Psoas muscle (tissue), 8 donors: Measurements from ENCODE around the gene VAV2. TPM values are rescaled to one million over a fixed set of nuclear protein-coding genes. Genes with fewer than 3 reads are reported as not detected.

Source experiments
- ATAC-seq, 4 donors: fragments of 200-7000 bp; cut with Tn5 transposase; one replicate each; pipeline ENCODE4 v1.9.1; 2020; ENCODE audit warnings: moderate library complexity in 3 of 4, mild to moderate bottlenecking in 2 of 4
- DNase-seq, 2 donors: peaks; one replicate each; pipeline ENCODE4 v3.0.0-alpha.2; 2020
- H3K27ac ChIP-seq: fragments of 200-600 bp; one replicate; pipeline ENCODE4 v1.8.0; 2022
- H3K27me3 ChIP-seq, 3 donors: fragments of 200-600 bp in 1 of 3; one replicate each; pipeline versions ENCODE4 v1.6.1 to v1.8.0; 2013 to 2022; ENCODE audit warnings: low read length in 2 of 3, mild to moderate bottlenecking in 2 of 3, moderate library complexity in 1 of 3; ENCODE audit not compliant: insufficient read depth in 3 of 3
- H3K36me3 ChIP-seq, 2 donors: fragments of 200-600 bp in 1 of 2; one replicate each; pipeline versions ENCODE4 v1.6.1 to v1.8.0; 2013 to 2022; ENCODE audit warnings: low read depth in 1 of 2, mild to moderate bottlenecking in 1 of 2, moderate library complexity in 1 of 2; ENCODE audit not compliant: insufficient read depth in 1 of 2
- H3K4me1 ChIP-seq: fragments of 200-600 bp; one replicate; pipeline ENCODE4 v1.8.0; 2022
- H3K4me3 ChIP-seq: fragments of 200-600 bp; one replicate; pipeline ENCODE4 v1.8.0; 2022; ENCODE audit warnings: mild to moderate bottlenecking
- H3K9me3 ChIP-seq: fragments of 200-600 bp; one replicate; pipeline ENCODE4 v1.8.0; 2022
- CTCF ChIP-seq: fragments of 200-600 bp; IDR thresholded peaks from one replicate; pipeline ENCODE4 v1.8.0; 2022; ENCODE audit warnings: antibody characterized with exemption
- WGBS, 3 donors: extraction: QIAGEN DNeasy Blood & Tissue Kit; methylation state at CpG; one replicate each; pipeline versions ENCODE4 v1.1.6 to v1.1.7; 2013; 5-methylcytosine and 5-hydroxymethylcytosine counted together
- intact Hi-C, 2 donors: fragments of 100-400 bp; cut with DNase I; formaldehyde crosslinking; loops; one replicate each; pipeline versions ENCODE4 v1.11.0 to v1.14.2; 2022
- polyA plus RNA-seq, 3 donors: library from polyadenylated mRNA; stranded (reverse); fragments of 200-250 nt; gene quantifications; one replicate each; pipeline ENCODE4 v1.2.3, GENCODE V29; 2013
- total RNA-seq, 4 donors: library from RNA; stranded (reverse); fragmentation: NEBNext Ultra II Directional in 2 of 4; extraction: Animal tissue kit (Norgen Biotek cat#: 25700) in 2 of 4; gene quantifications; one replicate each; pipeline versions ENCODE4 v1.2.1 to v1.2.4, GENCODE V29; 2021 to 2023
- donor health status: healthy with polysubstance abuse.
- donor health status: DM: no; HTN: no; CAD: no; lungs with moderate emphysema.
- donor health status: Bipolar disorder and iron deficiency.
- donor health status: healthy.
- donor health status: DM: yes; HTN: yes; CAD: no.
- donor health status: DM: no; HTN: no; CAD: no.
- donor health status: DM: no; HTN: no; CAD: no.
- donor health status: DM: yes; HTN: yes; CAD: no.

Gene VAV2
- total and polyA plus RNA-seq, 7 donors, result 0.70 to 2.9 (median 1.4) TPM

GRCh38 chr9:134010310-134011173, 18.4 kb upstream of the VAV2 start:
- Histone ChIP-seq H3K4me3 (no peak overlapping the region), H3K27me3 (peaks cover 0 to 18% (median 0%) of the 10 kb centered on the region in 3 donors), H3K9me3 (no peaks in the 10 kb centered on the region), H3K27ac (no peak overlapping the region), H3K4me1 (no peaks in the 10 kb centered on the region), H3K36me3 (no peaks in the 10 kb centered on the region)
- WGBS, 3 donors, result 24 to 25% (median 25%) methylated on average over 19 to 20 of the region's 20 CpGs
- DNase-seq, result no peak
- ATAC-seq, result peak in 1 of 4 donors; percentile 23
- intact Hi-C loops, result no loop called here
- TF ChIP-seq CTCF, result no peak

- intact Hi-C loops, result no loop called here
- Histone ChIP-seq H3K9me3 (no peaks in the 10 kb centered on the region), H3K4me3 (no peak overlapping the region), H3K27ac (no peak overlapping the region), H3K4me1 (no peaks in the 10 kb centered on the region), H3K36me3 (no peaks in the 10 kb centered on the region), H3K27me3 (peaks cover 0 to 31% (median 0%) of the 10 kb centered on the region in 3 donors)
- TF ChIP-seq CTCF, result no peak
- DNase-seq, result no peak
- no peak for ATAC-seq
- 70 to 76% (median 74%) methylated on average over 9 of the region's 9 CpGs for WGBS, 3 donors
These were observed 15.4 kb upstream of the VAV2 start for GRCh38 chr9:134007571-134007970.

GRCh38 chr9:134007150-134007549, 15.0 kb upstream of the VAV2 start:
- no peaks in the 10 kb centered on the region for H3K36me3 ChIP-seq
- no peaks in the 10 kb centered on the region for H3K9me3 ChIP-seq
- H3K27ac ChIP-seq, result no peak overlapping the region
- intact Hi-C loops, result no loop called here
- no peak for TF ChIP-seq CTCF
- H3K27me3 ChIP-seq, result peaks cover 0 to 31% (median 0%) of the 10 kb centered on the region in 3 donors
- DNase-seq, result no peak
- no peak overlapping the region for H3K4me3 ChIP-seq
- no peak for ATAC-seq
- WGBS, 3 donors, result 42 to 55% (median 48%) methylated on average over 6 of the region's 6 CpGs
- H3K4me1 ChIP-seq, result no peaks in the 10 kb centered on the region

- Histone ChIP-seq H3K27ac (no peak overlapping the region), H3K4me1 (no peaks in the 10 kb centered on the region), H3K36me3 (no peaks in the 10 kb centered on the region), H3K9me3 (no peaks in the 10 kb centered on the region), H3K4me3 (no peak overlapping the region), H3K27me3 (peaks cover 0 to 31% (median 0%) of the 10 kb centered on the region in 3 donors)
- intact Hi-C loops, result no loop called here
- WGBS, 3 donors, result 67 to 79% (median 72%) methylated on average over 8 of the region's 8 CpGs
- DNase-seq (no peak), ATAC-seq (no peak)
- TF ChIP-seq CTCF, result no peak
These were observed 13.3 kb upstream of the VAV2 start for GRCh38 chr9:134005381-134005780.
